Neuronal stem cell (in vitro differentiated cells): ENCODE measurements around the gene GBE1.
A peak's percentile ranks its signal among the peaks of the same experiment; 100 is the strongest.

Source experiments
- DNase-seq: peaks from one replicate; pipeline ENCODE4 v3.0.0-alpha.2; 2013; ENCODE audit warnings: low spot score
- H2AFZ ChIP-seq: one replicate; pipeline ENCODE4 v1.6.1; 2013; ENCODE audit warnings: mild to moderate bottlenecking, low read length, inconsistent platforms
- H2AK5ac ChIP-seq: 2 replicates; pipeline ENCODE4 v1.6.1; 2013; ENCODE audit warnings: low read depth, mild to moderate bottlenecking, inconsistent platforms, low read length, moderate library complexity, mixed read lengths
- H2BK120ac ChIP-seq: 2 replicates; pipeline ENCODE4 v1.6.1; 2013; ENCODE audit warnings: low read depth, mild to moderate bottlenecking, inconsistent platforms, low read length, moderate library complexity, mixed read lengths
- H2BK12ac ChIP-seq: one replicate; pipeline ENCODE4 v1.6.1; 2013; ENCODE audit warnings: low read length, inconsistent platforms
- H2BK15ac ChIP-seq: 2 replicates; pipeline ENCODE4 v1.6.1; 2013; ENCODE audit warnings: mild to moderate bottlenecking, low read length, inconsistent platforms, mixed read lengths
- H2BK5ac ChIP-seq: one replicate; pipeline ENCODE4 v1.6.1; 2013; ENCODE audit warnings: inconsistent platforms, mild to moderate bottlenecking, low read length, moderate library complexity
- H3K14ac ChIP-seq: one replicate; pipeline ENCODE4 v1.6.1; 2013; ENCODE audit warnings: low read length, inconsistent platforms
- H3K18ac ChIP-seq: 2 replicates; pipeline ENCODE4 v1.6.1; 2013; ENCODE audit warnings: low read length, inconsistent platforms
- H3K23ac ChIP-seq: 2 replicates; pipeline ENCODE4 v1.6.1; 2013; ENCODE audit warnings: low read depth, mild to moderate bottlenecking, mixed read lengths, low read length, inconsistent platforms; ENCODE audit not compliant: poor library complexity
- H3K27ac ChIP-seq: replicated peaks from 3 replicates; pipeline ENCODE4 v1.5.1; 2013; ENCODE audit warnings: low read length, inconsistent platforms
- H3K27me3 ChIP-seq, 3 experiments: 2 replicates each; pipeline ENCODE4 v1.6.1; 2013; ENCODE audit warnings: low read length in 3 of 3, mild to moderate bottlenecking in 2 of 3, inconsistent platforms in 1 of 3, low read depth in 1 of 3, mixed read lengths in 1 of 3, moderate library complexity in 1 of 3; ENCODE audit not compliant: control insufficient read depth in 3 of 3, insufficient read depth in 3 of 3
- H3K36me3 ChIP-seq, 2 donors: replicated peaks in 1 of 2; 2 replicates each; pipeline ENCODE4 v1.6.1; 2013; ENCODE audit warnings: low read length in 2 of 2; ENCODE audit not compliant: control insufficient read depth in 2 of 2, insufficient read depth in 2 of 2
- H3K4ac ChIP-seq: 2 replicates; pipeline ENCODE4 v1.6.1; 2013; ENCODE audit warnings: inconsistent platforms, mild to moderate bottlenecking, low read length, moderate library complexity
- H3K4me1 ChIP-seq, 2 donors: 1 replicate in 1 of 2; 2 replicates in 1 of 2; pipeline ENCODE4 v1.6.1; 2013; ENCODE audit warnings: low read length in 2 of 2, low read depth in 1 of 2; ENCODE audit not compliant: control insufficient read depth in 2 of 2, insufficient read depth in 1 of 2
- H3K4me2 ChIP-seq: one replicate; pipeline ENCODE4 v1.6.1; 2013; ENCODE audit warnings: mild to moderate bottlenecking, low read length, inconsistent platforms; ENCODE audit not compliant: insufficient read depth, poor library complexity, severe bottlenecking
- H3K4me3 ChIP-seq, 2 donors: 2 replicates each; pipeline ENCODE4 v1.5.1; 2013; ENCODE audit warnings: low read length in 2 of 2, mild to moderate bottlenecking in 2 of 2, inconsistent platforms in 1 of 2, moderate library complexity in 1 of 2
- H3K79me1 ChIP-seq: one replicate; pipeline ENCODE4 v1.6.1; 2013; ENCODE audit warnings: low read depth, mild to moderate bottlenecking, inconsistent platforms, low read length, moderate library complexity
- H3K9ac ChIP-seq: one replicate; pipeline ENCODE4 v1.6.1; 2013; ENCODE audit warnings: mild to moderate bottlenecking, low read depth, low read length, inconsistent platforms; ENCODE audit not compliant: poor library complexity
- H3K9me3 ChIP-seq, 2 donors: replicated peaks in 1 of 2; 2 replicates each; pipeline versions ENCODE3 to v1.6.1; 2013; ENCODE audit warnings: low read length in 2 of 2, mild to moderate bottlenecking in 2 of 2, inconsistent platforms in 1 of 2, low read depth in 1 of 2, mixed read lengths in 1 of 2, moderate library complexity in 1 of 2; ENCODE audit not compliant: control insufficient read depth in 2 of 2, insufficient read depth in 1 of 2
- H4K8ac ChIP-seq: one replicate; pipeline ENCODE4 v1.6.1; 2013; ENCODE audit warnings: low read depth, mild to moderate bottlenecking, inconsistent platforms, low read length, moderate library complexity
- H4K91ac ChIP-seq: one replicate; pipeline ENCODE4 v1.6.1; 2013; ENCODE audit warnings: low read length, low read depth, mild to moderate bottlenecking, inconsistent platforms; ENCODE audit not compliant: poor library complexity
- WGBS, 2 donors: extraction: QIAGEN DNeasy Blood & Tissue Kit; methylation state at CpG; one replicate each; pipeline ENCODE4 v1.1.7; 2013; ENCODE audit warnings: missing lambda C conversion rate in 2 of 2, mixed read lengths in 1 of 2; ENCODE audit not compliant: insufficient read length in 2 of 2, insufficient replicate concordance in 1 of 2; ENCODE audit errors: extremely low coverage in 2 of 2; 5-methylcytosine and 5-hydroxymethylcytosine counted together

GBE1 gene

DNA sequence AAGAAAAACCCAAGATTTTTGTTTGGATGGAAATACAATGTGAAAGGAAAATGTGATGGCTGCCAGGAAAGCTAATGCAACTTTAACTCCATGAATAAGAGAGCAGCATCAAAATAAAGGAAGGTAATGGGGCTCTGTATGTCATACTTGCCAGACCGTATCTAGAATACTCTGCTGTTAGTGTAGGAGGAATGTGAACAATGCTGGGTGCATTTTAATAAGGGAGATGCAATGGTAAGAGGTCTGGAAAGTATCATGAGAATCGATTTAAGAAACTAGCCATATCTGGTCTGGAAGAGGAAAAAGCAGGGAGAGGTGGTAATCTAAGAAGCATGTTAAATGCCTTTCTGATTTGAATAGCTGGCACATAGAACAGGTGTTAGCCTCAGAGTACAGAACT, 239.6 kb downstream of the GBE1 start:
- no peak overlapping the region for H2BK12ac ChIP-seq
- no peak overlapping the region for H3K4me2 ChIP-seq
- no peak for DNase-seq
- no peak overlapping the region for H3K9ac ChIP-seq
- H3K14ac ChIP-seq = no peak overlapping the region
- no peak overlapping the region for H2BK120ac ChIP-seq
- no CpG with 5 or more reads among the region's 2 CpGs for WGBS, 2 donors
- no peak overlapping the region for H2BK5ac ChIP-seq
- H2BK15ac ChIP-seq = no peak overlapping the region
- no peak overlapping the region for H2AK5ac ChIP-seq
- no peak overlapping the region for H4K91ac ChIP-seq
- no peaks in the 10 kb centered on the region for H3K27me3 ChIP-seq
- no peak overlapping the region for H3K23ac ChIP-seq
- H3K79me1 ChIP-seq = no peaks in the 10 kb centered on the region
- H3K27ac ChIP-seq = no peak overlapping the region
- H3K9me3 ChIP-seq = peaks cover 0 to 6% of the 10 kb centered on the region in 2 donors
- H2AFZ ChIP-seq = peak overlapping the region; percentile 13
- H3K18ac ChIP-seq = no peak overlapping the region
- H3K4ac ChIP-seq = no peak overlapping the region
- no peaks in the 10 kb centered on the region for H3K36me3 ChIP-seq
- H3K4me1 ChIP-seq = peaks cover 0 to 4% of the 10 kb centered on the region in 2 donors
- no peak overlapping the region for H4K8ac ChIP-seq
- no peak overlapping the region for H3K4me3 ChIP-seq

DNA sequence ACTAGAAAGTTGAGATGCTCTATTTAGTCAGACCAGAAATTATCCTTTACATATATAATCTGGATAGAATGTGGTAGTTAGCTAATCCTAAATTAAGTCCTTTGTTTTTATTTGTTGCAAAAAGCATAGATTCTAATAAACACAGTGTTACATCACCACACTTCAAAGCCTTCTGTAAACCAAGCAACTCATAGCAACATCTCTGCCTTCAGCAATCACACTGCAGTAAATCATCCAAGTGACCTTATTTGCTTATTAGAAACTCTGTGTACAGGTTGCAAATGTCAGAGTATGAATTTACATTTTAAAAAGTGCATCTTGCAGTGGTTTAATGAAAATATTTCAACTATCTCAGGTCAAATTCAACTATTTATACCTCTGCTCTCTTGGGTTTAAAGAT, 242.5 kb downstream of the GBE1 start:
- H2BK5ac ChIP-seq = no peak overlapping the region
- no peak overlapping the region for H3K4ac ChIP-seq
- H3K4me2 ChIP-seq = no peak overlapping the region
- H2BK15ac ChIP-seq = no peak overlapping the region
- no peaks in the 10 kb centered on the region for H3K9me3 ChIP-seq
- H3K9ac ChIP-seq = no peak overlapping the region
- no peak overlapping the region for H2AFZ ChIP-seq
- H2AK5ac ChIP-seq = no peak overlapping the region
- no peak overlapping the region for H3K18ac ChIP-seq
- no peak overlapping the region for H2BK12ac ChIP-seq
- no peak overlapping the region for H3K4me3 ChIP-seq
- peaks cover 0 to 4% of the 10 kb centered on the region in 2 donors for H3K4me1 ChIP-seq
- no peaks in the 10 kb centered on the region for H3K27me3 ChIP-seq
- no peak overlapping the region for H3K27ac ChIP-seq
- H2BK120ac ChIP-seq = no peak overlapping the region
- no peak for DNase-seq
- no peak overlapping the region for H3K14ac ChIP-seq
- no peak overlapping the region for H3K23ac ChIP-seq
- no peak overlapping the region for H4K91ac ChIP-seq
- H3K36me3 ChIP-seq = no peaks in the 10 kb centered on the region
- no peaks in the 10 kb centered on the region for H3K79me1 ChIP-seq
- no peak overlapping the region for H4K8ac ChIP-seq

- H2BK120ac ChIP-seq = no peak overlapping the region
- no CpG with 5 or more reads among the region's 1 CpG for WGBS, 2 donors
- H3K27me3 ChIP-seq = no peaks in the 10 kb centered on the region
- no peak overlapping the region for H3K23ac ChIP-seq
- no peaks in the 10 kb centered on the region for H3K79me1 ChIP-seq
- no peak overlapping the region for H2AFZ ChIP-seq
- no peak overlapping the region for H3K9ac ChIP-seq
- H3K36me3 ChIP-seq = no peaks in the 10 kb centered on the region
- H3K18ac ChIP-seq = no peak overlapping the region
- DNase-seq = no peak
- no peak overlapping the region for H3K4ac ChIP-seq
- H2BK12ac ChIP-seq = no peak overlapping the region
- no peak overlapping the region for H2BK5ac ChIP-seq
- no peak overlapping the region for H2BK15ac ChIP-seq
- H3K9me3 ChIP-seq = no peaks in the 10 kb centered on the region
- H2AK5ac ChIP-seq = no peak overlapping the region
- no peak overlapping the region for H3K4me2 ChIP-seq
- no peak overlapping the region for H3K4me3 ChIP-seq
- no peak overlapping the region for H3K27ac ChIP-seq
- H4K8ac ChIP-seq = no peak overlapping the region
- no peak overlapping the region for H3K14ac ChIP-seq
- H3K4me1 ChIP-seq = no peaks in the 10 kb centered on the region
- no peak overlapping the region for H4K91ac ChIP-seq
Measured at GRCh38 chr3:81516042-81516441, 245.4 kb downstream of the GBE1 start.

DNA sequence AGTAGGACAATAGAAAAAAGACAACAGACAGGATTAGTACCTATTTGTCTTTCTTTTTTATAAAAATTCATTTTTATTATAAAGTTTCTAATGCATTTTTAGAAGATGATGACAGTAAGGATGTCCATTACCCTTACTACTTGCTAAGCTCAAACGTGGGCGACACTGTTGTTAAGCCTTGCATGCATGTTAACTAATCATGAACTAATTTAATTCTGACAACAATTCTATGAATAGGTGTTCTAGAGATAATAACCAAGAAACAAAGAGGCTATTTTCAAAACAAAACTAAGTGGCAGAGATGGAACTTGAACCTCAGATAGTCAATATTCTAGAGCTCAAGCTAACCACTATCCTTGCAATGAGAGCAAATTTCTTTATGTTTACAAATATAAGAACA, 247.9 kb downstream of the GBE1 start:
- Histone ChIP-seq H2AK5ac (no peak overlapping the region), H3K9ac (no peak overlapping the region)
- no CpG with 5 or more reads among the region's 2 CpGs for whole genome bisulfite sequencing, 2 donors

More for the DNA sequence above, 247.9 kb downstream of the GBE1 start:
- Histone ChIP-seq H2BK120ac (no peak overlapping the region), H3K14ac (no peak overlapping the region), H2AFZ (no peak overlapping the region), H3K23ac (no peak overlapping the region), H3K9me3 (no peaks in the 10 kb centered on the region), H2BK12ac (no peak overlapping the region), H3K4ac (no peak overlapping the region), H3K36me3 (no peaks in the 10 kb centered on the region), H3K4me3 (no peak overlapping the region), H3K4me1 (no peaks in the 10 kb centered on the region), H2BK15ac (no peak overlapping the region), H3K4me2 (no peak overlapping the region), H3K18ac (no peak overlapping the region), H2BK5ac (no peak overlapping the region), H3K27me3 (no peaks in the 10 kb centered on the region), H3K79me1 (no peaks in the 10 kb centered on the region), H3K27ac (no peak overlapping the region), H4K91ac (no peak overlapping the region), H4K8ac (no peak overlapping the region)
- DNase-seq = no peak
